ENCODE data around the gene AMH. TPM values are rescaled to one million over a fixed set of nuclear protein-coding genes. Genes with fewer than 3 reads are reported as not detected.

Gene AMH
- total RNA-seq, 1 donor from 2014 or later = 79.1 TPM

- no peak overlapping the region for H3K27ac Mint-ChIP-seq (ENCODE audit: unreplicated experiment)
- DNase-seq (ENCODE audit: low read depth, low spot score) = peak; percentile 41
- peaks cover 5% of the 10 kb centered on the region for H3K4me1 Mint-ChIP-seq
- no peaks in the 10 kb centered on the region for H3K36me3 Mint-ChIP-seq (ENCODE audit: low read depth)
- H3K4me3 Mint-ChIP-seq = peak overlapping the region; percentile 86
- TF ChIP-seq CTCF (conservative IDR thresholded peaks at IDR 0.05) = peak; percentile 39
- H3K27me3 Mint-ChIP-seq (ENCODE audit: low read depth) = peaks cover 13% of the 10 kb centered on the region
- no peaks in the 10 kb centered on the region for H3K9me3 Mint-ChIP-seq
These were observed 4.3 kb downstream of the AMH start for GRCh38 chr19:2253106-2254063.

- H3K27me3 Mint-ChIP-seq (ENCODE audit: low read depth) = peaks cover 13% of the 10 kb centered on the region
- peaks cover 5% of the 10 kb centered on the region for H3K4me1 Mint-ChIP-seq
- peak; percentile 77 for DNase-seq (ENCODE audit: low read depth, low spot score)
- H3K27ac Mint-ChIP-seq (ENCODE audit: unreplicated experiment) = no peak overlapping the region
- peak overlapping the region; percentile 86 for H3K4me3 Mint-ChIP-seq
- no peaks in the 10 kb centered on the region for H3K9me3 Mint-ChIP-seq
- peak; percentile 62 for TF ChIP-seq CTCF (conservative IDR thresholded peaks at IDR 0.05)
- no peaks in the 10 kb centered on the region for H3K36me3 Mint-ChIP-seq (ENCODE audit: low read depth)
These were observed 5.1 kb downstream of the AMH start for GRCh38 chr19:2254064-2254872.

- Mint-ChIP-seq H3K36me3 (ENCODE audit: low read depth) (no peaks in the 10 kb centered on the region), H3K4me3 (peak overlapping the region; percentile 27), H3K9me3 (no peaks in the 10 kb centered on the region), H3K27me3 (ENCODE audit: low read depth) (peaks cover 13% of the 10 kb centered on the region), H3K27ac (ENCODE audit: unreplicated experiment) (peak overlapping the region; percentile 12), H3K4me1 (peaks cover 5% of the 10 kb centered on the region)
- no peak for TF ChIP-seq CTCF (conservative IDR thresholded peaks at IDR 0.05)
- DNase-seq (ENCODE audit: low read depth, low spot score) = no peak
These were observed 6.2 kb downstream of the AMH start for GRCh38 chr19:2255112-2255845.

- Mint-ChIP-seq H3K27me3 (ENCODE audit: low read depth) (peaks cover 13% of the 10 kb centered on the region), H3K4me1 (peaks cover 5% of the 10 kb centered on the region), H3K27ac (ENCODE audit: unreplicated experiment) (peak within 1 kb of the TSS; percentile 12), H3K36me3 (ENCODE audit: low read depth) (no peaks in the 10 kb centered on the region), H3K9me3 (no peaks in the 10 kb centered on the region), H3K4me3 (peak within 1 kb of the TSS; percentile 65)
- DNase-seq (ENCODE audit: low read depth, low spot score) = no peak
- TF ChIP-seq CTCF (conservative IDR thresholded peaks at IDR 0.05) = no peak
These were observed 7.0 kb downstream of the AMH start, which contains the start of gene JSRP1 for GRCh38 chr19:2255982-2256685. Gene JSRP1, minus strand, starts transcription at chr19:2256417. Its CDS starts 1,103 bp downstream, at chr19:2255314.

All from neural crest cell (in vitro differentiated cells).